Kidney capillary endothelial cell (primary cell): ENCODE results near the gene CEACAM7.
"Not testable (repeated sequence)": the region's sequence is repeated elsewhere in the genome, so short reads cannot be mapped to it uniquely, and the experiment has no call there.

Experiments
- DNase-seq: peaks from one replicate; pipeline ENCODE4 v3.0.0-alpha.2; 2018; ENCODE audit warnings: low spot score

CEACAM7 gene

GRCh38 chr19:41656756-41657155 lies 31.3 kb downstream of the CEACAM7 start:
- DNase-seq, result not testable (repeated sequence)

GRCh38 chr19:41652250-41652649 lies 35.8 kb downstream of the CEACAM7 start:
- DNase-seq, result no peak

- no peak for DNase-seq
Observed at GRCh38 chr19:41649827-41650226, 38.2 kb downstream of the CEACAM7 start.

- no peak for DNase-seq
Observed at GRCh38 chr19:41646589-41647204, 41.4 kb downstream of the CEACAM7 start.

GRCh38 chr19:41641879-41642485 lies 46.1 kb downstream of the CEACAM7 start:
- DNase-seq, result peak; percentile 56

- DNase-seq, result no peak
Observed at GRCh38 chr19:41638641-41639081, 49.4 kb downstream of the CEACAM7 start.

GRCh38 chr19:41637484-41637883 lies 50.6 kb downstream of the CEACAM7 start:
- no peak for DNase-seq

- no peak for DNase-seq
Observed at GRCh38 chr19:41627966-41628675, 59.9 kb downstream of the CEACAM7 start.

GRCh38 chr19:41626877-41627276 lies 61.2 kb downstream of the CEACAM7 start, which contains the start of gene CEACAM4:
TSS of gene CEACAM4 (minus strand) at chr19:41627074. CDS start at chr19:41626963, 111 bp downstream.
- DNase-seq, result no peak

- DNase-seq, result no peak
Observed at GRCh38 chr19:41626278-41626677, 61.8 kb downstream of the CEACAM7 start.

- no peak for DNase-seq
Observed at GRCh38 chr19:41624937-41625336, 63.1 kb downstream of the CEACAM7 start.

GRCh38 chr19:41624515-41624914 lies 63.6 kb downstream of the CEACAM7 start:
- no peak for DNase-seq

- no peak for DNase-seq
Observed at GRCh38 chr19:41623360-41623759, 64.7 kb downstream of the CEACAM7 start.
